ENCODE data around the gene EXOC8.
A peak's percentile ranks its signal among the peaks of the same experiment; 100 is the strongest.

EXOC8 gene

GRCh38 chr1:231363624-231364023 is 26.0 kb upstream of the EXOC8 start:
- TF ChIP-seq RAD21 (IDR thresholded peaks at IDR 0.05; ENCODE audit: low read depth) (no peak), CEBPB (IDR thresholded peaks at IDR 0.05) (no peak), CREB1 (IDR thresholded peaks at IDR 0.05; ENCODE audit: low read depth) (no peak), EGR1 (IDR thresholded peaks at IDR 0.05) (no peak), NFIC (IDR thresholded peaks at IDR 0.05) (no peak), EP300 (IDR thresholded peaks at IDR 0.05; ENCODE audit: borderline replicate concordance) (no peak), YY1 (IDR thresholded peaks at IDR 0.05; ENCODE audit: low read depth) (no peak), TEAD4 (IDR thresholded peaks at IDR 0.05) (no peak), TCF12 (IDR thresholded peaks at IDR 0.05; ENCODE audit: low read depth) (no peak), USF1 (IDR thresholded peaks at IDR 0.05) (no peak), ZBTB7A (IDR thresholded peaks at IDR 0.05; ENCODE audit: low read depth) (no peak)

GRCh38 chr1:231362325-231362724 is 24.7 kb upstream of the EXOC8 start:
- no peak for TF ChIP-seq EGR1 (IDR thresholded peaks at IDR 0.05)
- TF ChIP-seq TCF12 (IDR thresholded peaks at IDR 0.05; ENCODE audit: low read depth): no peak
- no peak for TF ChIP-seq REST (IDR thresholded peaks at IDR 0.05; ENCODE audit: low read depth)
- no peak for TF ChIP-seq TAF1 (IDR thresholded peaks at IDR 0.05; ENCODE audit: low read depth)
- TF ChIP-seq EP300 (IDR thresholded peaks at IDR 0.05; ENCODE audit: borderline replicate concordance): no peak
- no peak for TF ChIP-seq NFIC (IDR thresholded peaks at IDR 0.05)
- no peak for TF ChIP-seq ZBTB7A (IDR thresholded peaks at IDR 0.05; ENCODE audit: low read depth)
- TF ChIP-seq FOXM1 (IDR thresholded peaks at IDR 0.05; ENCODE audit: borderline replicate concordance, low read depth): no peak
- no peak for TF ChIP-seq YY1 (IDR thresholded peaks at IDR 0.05; ENCODE audit: low read depth)
- TF ChIP-seq CEBPB (IDR thresholded peaks at IDR 0.05): no peak
- no peak for TF ChIP-seq CREB1 (IDR thresholded peaks at IDR 0.05; ENCODE audit: low read depth)
- no peak for TF ChIP-seq USF1 (IDR thresholded peaks at IDR 0.05)

- TF ChIP-seq REST (IDR thresholded peaks at IDR 0.05; ENCODE audit: low read depth) (no peak), TCF12 (IDR thresholded peaks at IDR 0.05; ENCODE audit: low read depth) (no peak), ZBTB7A (IDR thresholded peaks at IDR 0.05; ENCODE audit: low read depth) (no peak), FOXM1 (IDR thresholded peaks at IDR 0.05; ENCODE audit: borderline replicate concordance, low read depth) (no peak), EP300 (IDR thresholded peaks at IDR 0.05; ENCODE audit: borderline replicate concordance) (no peak)
Measured at GRCh38 chr1:231359113-231359512, 21.5 kb upstream of the EXOC8 start.

- TF ChIP-seq USF1 (IDR thresholded peaks at IDR 0.05) (no peak), EP300 (IDR thresholded peaks at IDR 0.05; ENCODE audit: borderline replicate concordance) (no peak), RAD21 (IDR thresholded peaks at IDR 0.05; ENCODE audit: low read depth) (peak; percentile 90), CEBPB (IDR thresholded peaks at IDR 0.05) (no peak), FOXM1 (IDR thresholded peaks at IDR 0.05; ENCODE audit: borderline replicate concordance, low read depth) (no peak)
Measured at GRCh38 chr1:231357831-231358354, 20.2 kb upstream of the EXOC8 start.

- no peak for TF ChIP-seq YY1 (IDR thresholded peaks at IDR 0.05; ENCODE audit: low read depth)
Measured at GRCh38 chr1:231357187-231357772, 19.6 kb upstream of the EXOC8 start.

GRCh38 chr1:231355171-231355570 is 17.5 kb upstream of the EXOC8 start:
- TF ChIP-seq NFIC (IDR thresholded peaks at IDR 0.05): no peak
- no peak for TF ChIP-seq MAX (IDR thresholded peaks at IDR 0.05)
- TF ChIP-seq USF1 (IDR thresholded peaks at IDR 0.05): no peak

All from Ishikawa (cell line).